Measurements from ENCODE around the gene ACTL7B. TPM values are rescaled to one million over a fixed set of nuclear protein-coding genes. Genes with fewer than 3 reads are reported as not detected.

Gene ACTL7B
- polyA plus RNA-seq, 3 donors, result 0.05 TPM; not detected in 2

GRCh38 chr9:108861464-108861863 is 5.7 kb upstream of the ACTL7B start:
- Histone ChIP-seq H3K27me3 (ENCODE audit: control insufficient read depth in 2 of 2, insufficient read depth in 2 of 2, low read length in 2 of 2) (no peaks in the 10 kb centered on the region), H4K20me1 (ENCODE audit: insufficient read depth, low read length) (no peaks in the 10 kb centered on the region), H3K4me1 (ENCODE audit: control insufficient read depth in 1 of 2, insufficient read depth in 2 of 2, low read length in 2 of 2) (peaks cover 0 to 3% of the 10 kb centered on the region in 2 donors), H2AFZ (ENCODE audit: insufficient read depth, low read depth, low read length, poor library complexity, severe bottlenecking) (no peak overlapping the region), H3K4me3 (replicated peaks in 1 of 3; ENCODE audit: low read depth in 2 of 3, low read length in 3 of 3) (no peak overlapping the region), H3K4me2 (replicated peaks; ENCODE audit: extremely low read depth, low read length, poor library complexity, severe bottlenecking) (no peak overlapping the region), H3K36me3 (replicated peaks in 1 of 2; ENCODE audit: control insufficient read depth in 1 of 2, insufficient read depth in 2 of 2, low read length in 2 of 2) (no peaks in the 10 kb centered on the region), H3K79me2 (ENCODE audit: insufficient read depth, low read length) (no peaks in the 10 kb centered on the region), H3K27ac (ENCODE audit: low read depth in 1 of 2, low read length in 2 of 2) (no peak overlapping the region), H3K9ac (ENCODE audit: insufficient read depth, low read length, poor library complexity, severe bottlenecking) (no peak overlapping the region), H3K9me3 (replicated peaks in 1 of 2; ENCODE audit: control insufficient read depth in 1 of 2, insufficient read depth in 1 of 2, low read length in 2 of 2) (no peaks in the 10 kb centered on the region)
- intact Hi-C loops (cut with micrococcal nuclease), result no loop called here
- Mint-ChIP-seq H3K4me1 (peaks cover 20% of the 10 kb centered on the region), H3K27ac (no peak overlapping the region), H3K27me3 (ENCODE audit: low read depth in 3 of 3) (peaks cover 0 to 8% (median 0%) of the 10 kb centered on the region in 3 donors), H3K4me3 (no peak overlapping the region), H3K36me3 (no peaks in the 10 kb centered on the region), H3K9me3 (peaks cover 0 to 2% (median 0%) of the 10 kb centered on the region in 7 donors)
- no peak for TF ChIP-seq CTCF (IDR thresholded peaks at IDR 0.05)
- WGBS (ENCODE audit: insufficient coverage), result 87% methylated on average over 7 of the region's 7 CpGs
- DNase-seq, result no peak

GRCh38 chr9:108860764-108861163 is 5.0 kb upstream of the ACTL7B start:
- intact Hi-C loops (cut with micrococcal nuclease), result no loop called here
- H2AFZ ChIP-seq (ENCODE audit: insufficient read depth, low read depth, low read length, poor library complexity, severe bottlenecking), result no peak overlapping the region

More at GRCh38 chr9:108860764-108861163, 5.0 kb upstream of the ACTL7B start:
- Mint-ChIP-seq H3K36me3 (no peaks in the 10 kb centered on the region), H3K27me3 (ENCODE audit: low read depth in 3 of 3) (peaks cover 0 to 8% (median 0%) of the 10 kb centered on the region in 3 donors), H3K9me3 (peaks cover 0 to 2% (median 0%) of the 10 kb centered on the region in 7 donors), H3K4me3 (no peak overlapping the region), H3K4me1 (peaks cover 20% of the 10 kb centered on the region), H3K27ac (no peak overlapping the region)
- TF ChIP-seq CTCF (IDR thresholded peaks at IDR 0.05), result no peak
- H4K20me1 ChIP-seq (ENCODE audit: insufficient read depth, low read length), result no peaks in the 10 kb centered on the region
- peaks cover 0 to 3% of the 10 kb centered on the region in 2 donors for H3K4me1 ChIP-seq (ENCODE audit: control insufficient read depth in 1 of 2, insufficient read depth in 2 of 2, low read length in 2 of 2)
- no peak overlapping the region for H3K4me2 ChIP-seq (replicated peaks; ENCODE audit: extremely low read depth, low read length, poor library complexity, severe bottlenecking)
- no peaks in the 10 kb centered on the region for H3K36me3 ChIP-seq (replicated peaks in 1 of 2; ENCODE audit: control insufficient read depth in 1 of 2, insufficient read depth in 2 of 2, low read length in 2 of 2)
- no peak overlapping the region for H3K9ac ChIP-seq (ENCODE audit: insufficient read depth, low read length, poor library complexity, severe bottlenecking)
- H3K4me3 ChIP-seq (replicated peaks in 1 of 3; ENCODE audit: low read depth in 2 of 3, low read length in 3 of 3), result no peak overlapping the region
- no peak overlapping the region for H3K27ac ChIP-seq (ENCODE audit: low read depth in 1 of 2, low read length in 2 of 2)
- H3K79me2 ChIP-seq (ENCODE audit: insufficient read depth, low read length), result no peaks in the 10 kb centered on the region
- no peak for DNase-seq
- 88% methylated on average over 1 of the region's 2 CpGs for WGBS (ENCODE audit: insufficient coverage)
- no peaks in the 10 kb centered on the region for H3K27me3 ChIP-seq (ENCODE audit: control insufficient read depth in 2 of 2, insufficient read depth in 2 of 2, low read length in 2 of 2)
- H3K9me3 ChIP-seq (replicated peaks in 1 of 2; ENCODE audit: control insufficient read depth in 1 of 2, insufficient read depth in 1 of 2, low read length in 2 of 2), result no peaks in the 10 kb centered on the region

Data from CD14-positive monocyte (primary cell).